Mesendoderm (in vitro differentiated cells): Measurements from ENCODE around the gene TMEM203.

Experiments used
- DNase-seq: peaks from one replicate; pipeline ENCODE4 v3.0.0; 2013
- H2AK5ac ChIP-seq: 2 replicates; pipeline ENCODE4 v1.6.1; 2013; ENCODE audit warnings: low read length, inconsistent platforms
- H2BK120ac ChIP-seq: 2 replicates; pipeline ENCODE4 v1.6.1; 2013; ENCODE audit warnings: low read depth, mild to moderate bottlenecking, low read length, moderate library complexity, mixed read lengths
- H2BK15ac ChIP-seq: replicated peaks from 2 replicates; pipeline ENCODE4 v1.6.1; 2013; ENCODE audit warnings: low read depth, mild to moderate bottlenecking, moderate library complexity
- H2BK5ac ChIP-seq: 2 replicates; pipeline ENCODE4 v1.6.1; 2013; ENCODE audit warnings: low read length, inconsistent platforms
- H3K18ac ChIP-seq: 2 replicates; pipeline ENCODE4 v1.6.1; 2013; ENCODE audit warnings: mild to moderate bottlenecking, low read length, mixed read lengths
- H3K23ac ChIP-seq: one replicate; pipeline ENCODE4 v1.6.1; 2013; ENCODE audit warnings: low read length
- H3K27ac ChIP-seq: 2 replicates; pipeline ENCODE4 v1.5.1; 2013; ENCODE audit warnings: low read depth, mild to moderate bottlenecking, inconsistent platforms, low read length, moderate library complexity
- H3K27me3 ChIP-seq: 2 replicates; pipeline ENCODE4 v1.6.1; 2013; ENCODE audit warnings: low read length, control low read depth, mild to moderate bottlenecking, inconsistent platforms; ENCODE audit not compliant: insufficient read depth, poor library complexity
- H3K36me3 ChIP-seq: 2 replicates; pipeline ENCODE4 v1.6.1; 2013; ENCODE audit warnings: low read length, inconsistent platforms; ENCODE audit not compliant: control insufficient read depth, insufficient read depth
- H3K4ac ChIP-seq: one replicate; pipeline ENCODE4 v1.6.1; 2013; ENCODE audit warnings: low read depth, mild to moderate bottlenecking, low read length, moderate library complexity
- H3K4me1 ChIP-seq: 2 replicates; pipeline ENCODE4 v1.6.1; 2013; ENCODE audit warnings: low read depth, low read length, inconsistent platforms; ENCODE audit not compliant: control insufficient read depth
- H3K4me2 ChIP-seq: 2 replicates; pipeline ENCODE4 v1.6.1; 2013; ENCODE audit warnings: low read length
- H3K4me3 ChIP-seq: 2 replicates; pipeline ENCODE4 v1.5.1; 2013; ENCODE audit warnings: mild to moderate bottlenecking, low read length
- H3K56ac ChIP-seq: one replicate; pipeline ENCODE4 v1.6.1; 2013; ENCODE audit warnings: low read length
- H3K79me1 ChIP-seq: 2 replicates; pipeline ENCODE4 v1.6.1; 2013; ENCODE audit warnings: low read length, inconsistent platforms
- H3K79me2 ChIP-seq: 2 replicates; pipeline ENCODE4 v1.6.1; 2013; ENCODE audit warnings: mild to moderate bottlenecking, low read length; ENCODE audit not compliant: control insufficient read depth, insufficient read depth
- H3K9ac ChIP-seq: 2 replicates; pipeline ENCODE4 v1.6.1; 2013; ENCODE audit warnings: low read length, inconsistent platforms
- H4K5ac ChIP-seq: one replicate; pipeline ENCODE4 v1.6.1; 2013; ENCODE audit warnings: low read length
- H4K8ac ChIP-seq: one replicate; pipeline ENCODE4 v1.6.1; 2013; ENCODE audit warnings: low read depth, mild to moderate bottlenecking, control low read depth, low read length, moderate library complexity
- WGBS: extraction: QIAGEN DNeasy Blood & Tissue Kit; methylation state at CpG from one replicate; pipeline ENCODE4 v1.1.7; 2013; ENCODE audit warnings: low lambda C conversion rate, missing lambda C conversion rate; ENCODE audit not compliant: insufficient coverage; ENCODE audit errors: extremely low coverage; 5-methylcytosine and 5-hydroxymethylcytosine counted together

The TMEM203 gene

GRCh38 chr9:137160054-137160425 is 45.4 kb downstream of the TMEM203 start:
- no peak overlapping the region for H3K23ac ChIP-seq
- no peak overlapping the region for H2BK5ac ChIP-seq
- H3K4me1 ChIP-seq = no peaks in the 10 kb centered on the region
- H2BK120ac ChIP-seq = no peak overlapping the region
- no peak overlapping the region for H3K9ac ChIP-seq
- no peak overlapping the region for H2AK5ac ChIP-seq
- H3K27ac ChIP-seq = no peak overlapping the region
- WGBS = no CpG with 5 or more reads among the region's 17 CpGs
- H3K79me1 ChIP-seq = no peaks in the 10 kb centered on the region
- no peak overlapping the region for H3K56ac ChIP-seq
- H3K18ac ChIP-seq = no peak overlapping the region
- no peak overlapping the region for H3K4me2 ChIP-seq
- H4K8ac ChIP-seq = no peak overlapping the region
- H3K4me3 ChIP-seq = no peak overlapping the region
- no peak overlapping the region for H4K5ac ChIP-seq
- no peaks in the 10 kb centered on the region for H3K36me3 ChIP-seq
- H3K27me3 ChIP-seq = peaks cover 19% of the 10 kb centered on the region
- no peaks in the 10 kb centered on the region for H3K79me2 ChIP-seq
- H2BK15ac ChIP-seq = no peak overlapping the region
- H3K4ac ChIP-seq = no peak overlapping the region
- no peak for DNase-seq

GRCh38 chr9:137159105-137160053 is 46.1 kb downstream of the TMEM203 start:
- no CpG with 5 or more reads among the region's 14 CpGs for WGBS
- H3K4ac ChIP-seq = no peak overlapping the region

GRCh38 chr9:137158625-137159024 is 46.8 kb downstream of the TMEM203 start:
- DNase-seq = no peak
- Histone ChIP-seq H3K36me3 (no peaks in the 10 kb centered on the region), H3K4me3 (no peak overlapping the region), H3K27me3 (peaks cover 19% of the 10 kb centered on the region), H3K4me2 (no peak overlapping the region), H2BK15ac (no peak overlapping the region), H3K9ac (no peak overlapping the region), H3K18ac (no peak overlapping the region), H3K23ac (no peak overlapping the region), H3K79me2 (no peaks in the 10 kb centered on the region), H2AK5ac (no peak overlapping the region), H3K27ac (no peak overlapping the region), H3K56ac (no peak overlapping the region), H3K4me1 (no peaks in the 10 kb centered on the region), H3K4ac (no peak overlapping the region), H4K5ac (no peak overlapping the region), H2BK5ac (no peak overlapping the region), H3K79me1 (no peaks in the 10 kb centered on the region), H4K8ac (no peak overlapping the region), H2BK120ac (no peak overlapping the region)
- WGBS = no CpG with 5 or more reads among the region's 4 CpGs

More at GRCh38 chr9:137159105-137160053, 46.1 kb downstream of the TMEM203 start:
- peaks cover 19% of the 10 kb centered on the region for H3K27me3 ChIP-seq
- no peak overlapping the region for H2BK15ac ChIP-seq
- no peak overlapping the region for H3K4me2 ChIP-seq
- H4K5ac ChIP-seq = no peak overlapping the region
- no peak overlapping the region for H4K8ac ChIP-seq
- no peaks in the 10 kb centered on the region for H3K36me3 ChIP-seq
- no peak overlapping the region for H2BK120ac ChIP-seq
- no peak overlapping the region for H3K9ac ChIP-seq
- H3K18ac ChIP-seq = no peak overlapping the region
- H3K79me1 ChIP-seq = no peaks in the 10 kb centered on the region
- H3K4me3 ChIP-seq = no peak overlapping the region
- H3K4me1 ChIP-seq = no peaks in the 10 kb centered on the region
- H3K23ac ChIP-seq = no peak overlapping the region
- no peak overlapping the region for H2BK5ac ChIP-seq
- no peaks in the 10 kb centered on the region for H3K79me2 ChIP-seq
- no peak for DNase-seq
- H2AK5ac ChIP-seq = no peak overlapping the region
- H3K56ac ChIP-seq = no peak overlapping the region
- no peak overlapping the region for H3K27ac ChIP-seq

- no peak overlapping the region for H3K4me3 ChIP-seq
- H3K4me2 ChIP-seq = no peak overlapping the region
- no peak overlapping the region for H3K9ac ChIP-seq
- no peak overlapping the region for H3K27ac ChIP-seq
- H4K8ac ChIP-seq = no peak overlapping the region
- H3K36me3 ChIP-seq = no peaks in the 10 kb centered on the region
- H3K4me1 ChIP-seq = no peaks in the 10 kb centered on the region
- H2BK120ac ChIP-seq = no peak overlapping the region
- no CpG with 5 or more reads among the region's 19 CpGs for WGBS
- no peak overlapping the region for H3K56ac ChIP-seq
- no peak overlapping the region for H3K18ac ChIP-seq
- H2BK5ac ChIP-seq = no peak overlapping the region
- H2BK15ac ChIP-seq = no peak overlapping the region
- H3K27me3 ChIP-seq = peaks cover 17% of the 10 kb centered on the region
- H4K5ac ChIP-seq = no peak overlapping the region
- no peak overlapping the region for H3K23ac ChIP-seq
- no peak overlapping the region for H2AK5ac ChIP-seq
- no peak overlapping the region for H3K4ac ChIP-seq
- no peaks in the 10 kb centered on the region for H3K79me1 ChIP-seq
- no peak for DNase-seq
- no peaks in the 10 kb centered on the region for H3K79me2 ChIP-seq
These were observed 47.6 kb downstream of the TMEM203 start for GRCh38 chr9:137157618-137158415.

GRCh38 chr9:137156567-137157375 is 48.7 kb downstream of the TMEM203 start:
- H2BK120ac ChIP-seq = no peak overlapping the region
- H3K9ac ChIP-seq = no peak overlapping the region
- no peaks in the 10 kb centered on the region for H3K79me1 ChIP-seq
- H3K18ac ChIP-seq = no peak overlapping the region
- H3K79me2 ChIP-seq = no peaks in the 10 kb centered on the region
- H3K56ac ChIP-seq = peak overlapping the region; percentile 15
- H4K5ac ChIP-seq = no peak overlapping the region
- H4K8ac ChIP-seq = no peak overlapping the region
- no CpG with 5 or more reads among the region's 65 CpGs for WGBS
- no peaks in the 10 kb centered on the region for H3K4me1 ChIP-seq
- H2BK5ac ChIP-seq = no peak overlapping the region
- no peaks in the 10 kb centered on the region for H3K36me3 ChIP-seq
- no peak overlapping the region for H3K4ac ChIP-seq
- H2BK15ac ChIP-seq = no peak overlapping the region
- H3K4me3 ChIP-seq = no peak overlapping the region
- no peak overlapping the region for H2AK5ac ChIP-seq
- DNase-seq = peak; percentile 46
- peaks cover 13% of the 10 kb centered on the region for H3K27me3 ChIP-seq
- H3K23ac ChIP-seq = peak overlapping the region; percentile 45
- no peak overlapping the region for H3K27ac ChIP-seq
- H3K4me2 ChIP-seq = peak overlapping the region; percentile 15
